Heart right ventricle (tissue), 16 donors: ENCODE measurements around the gene PADI1. TPM values are rescaled to one million over a fixed set of nuclear protein-coding genes. Genes with fewer than 3 reads are reported as not detected.

Source experiments
- ATAC-seq, 8 donors: fragments of 200-7000 bp; cut with Tn5 transposase; one replicate each; pipeline ENCODE4 v1.9.1; 2020; ENCODE audit warnings: mild to moderate bottlenecking in 8 of 8, moderate library complexity in 8 of 8, moderate number of reproducible peaks in 1 of 8
- DNase-seq, 2 donors: peaks; one replicate each; pipeline ENCODE4 v3.0.0-alpha.2; 2020
- H3K27ac ChIP-seq, 10 donors: fragments of 200-600 bp; sonication (generic) in 2 of 10; one replicate each; pipeline versions ENCODE4 v1.5.0 to v1.8.0; 2020 to 2022; ENCODE audit warnings: mild to moderate bottlenecking in 3 of 10
- H3K27me3 ChIP-seq, 7 donors: fragments of 200-600 bp; one replicate each; pipeline ENCODE4 v1.8.0; 2021 to 2022; ENCODE audit warnings: mild to moderate bottlenecking in 2 of 7
- H3K36me3 ChIP-seq, 9 donors: fragments of 200-600 bp; sonication (generic) in 1 of 9; one replicate each; pipeline versions ENCODE4 v1.5.0 to v1.8.0; 2020 to 2022; ENCODE audit warnings: mild to moderate bottlenecking in 2 of 9
- H3K4me1 ChIP-seq, 9 donors: fragments of 200-600 bp; sonication (generic) in 1 of 9; one replicate each; pipeline versions ENCODE4 v1.5.0 to v1.8.0; 2020 to 2022; ENCODE audit warnings: mild to moderate bottlenecking in 4 of 9
- H3K4me3 ChIP-seq, 10 donors: fragments of 200-600 bp; sonication (generic) in 2 of 10; one replicate each; pipeline versions ENCODE4 v1.5.0 to v1.8.0; 2020 to 2022; ENCODE audit warnings: mild to moderate bottlenecking in 7 of 10, moderate library complexity in 2 of 10
- H3K9me3 ChIP-seq, 11 donors: fragments of 200-600 bp in 10 of 11; sonication (generic) in 2 of 11; one replicate each; pipeline versions ENCODE4 v1.5.0 to v1.8.0; 2013 to 2022; ENCODE audit warnings: mild to moderate bottlenecking in 2 of 11, control low read depth in 1 of 11, moderate library complexity in 1 of 11
- WGBS, 2 donors: extraction: QIAGEN DNeasy Blood & Tissue Kit; methylation state at CpG; one replicate each; pipeline ENCODE4 v1.1.7; 2013; ENCODE audit warnings: inconsistent platforms in 1 of 2; 5-methylcytosine and 5-hydroxymethylcytosine counted together
- intact Hi-C, 10 donors: fragments of 100-400 bp; cut with DNase I; formaldehyde crosslinking; loops; one replicate each; pipeline versions ENCODE4 v1.11.1 to v1.14.2; 2022
- polyA plus RNA-seq, 2 donors: library from polyadenylated mRNA; stranded (reverse); fragments of 200-250 nt; gene quantifications; one replicate each; pipeline ENCODE4 v1.2.3, GENCODE V29; 2013
- total RNA-seq, 10 donors: library from RNA; stranded (reverse); fragmentation: NEBNext Ultra II Directional in 3 of 10; extraction: Animal tissue kit (Norgen Biotek cat#: 25700) in 3 of 10; gene quantifications; one replicate each; pipeline versions ENCODE4 v1.2.1 to v1.2.4, GENCODE V29; 2021 to 2023
- TF ChIP-seq, protein P1 (sequence below), 9 donors: fragments of 200-600 bp; sonication (generic) in 2 of 9; IDR thresholded peaks; one replicate each; pipeline versions ENCODE4 v1.5.0 to v1.8.0; 2021 to 2022; ENCODE audit warnings: antibody characterized with exemption in 9 of 9, mild to moderate bottlenecking in 5 of 9, moderate library complexity in 1 of 9
- donor health status: Arrhythmogenic right ventricular cardiomyopathy.
- donor health status: ischemic (EF 13 %, LVEDD 7.1; RV severe dilation, severe dysfunction).
- donor health status: healthy with polysubstance abuse.
- donor health status: DM: no; HTN: yes; CAD: no.
- donor health status: DM: no; HTN: no; CAD: no.
- donor health status: ischemic (EF 25% LVEDD 6.9; RV normal size, moderate dysfunction).
- donor health status: ischemic (EF 25% LVEDD 5.7; RV mildly dilated, moderate dysfunction).
- donor health status: healthy.
- donor health status: DM: yes; HTN: yes; CAD: no.
- donor health status: Ischemic cardiomyopathy.
- donor health status: ischemic (EF 35%, LVEDD 5.7; RV mildly dilated, moderate dysfunction).
- donor health status: nonischemic (EF 11% LVEDD 7.7; RV severe dilation, severe dysfunction).
- donor health status: DM: yes; HTN: yes; CAD: no.
- donor health status: PGD.
- donor health status: ischemic (EF 29% LVEDD 5.4; RV normal size, mild dysfunction).
- donor health status: nonischemic (EF 23%, LVEDD 6.1; RV moderate dilation, normal function).

Gene PADI1
- total and polyA plus RNA-seq, 12 donors: 0.01 TPM; not detected in 11

- 56 to 57% methylated on average over 6 of the region's 6 CpGs for WGBS, 2 donors
- Histone ChIP-seq H3K4me3 (no peak overlapping the region), H3K27me3 (peaks cover 0 to 63% (median 32%) of the 10 kb centered on the region in 7 donors), H3K4me1 (no peaks in the 10 kb centered on the region), H3K9me3 (no peaks in the 10 kb centered on the region), H3K27ac (no peak overlapping the region), H3K36me3 (no peaks in the 10 kb centered on the region)
- TF ChIP-seq, protein P1, sequence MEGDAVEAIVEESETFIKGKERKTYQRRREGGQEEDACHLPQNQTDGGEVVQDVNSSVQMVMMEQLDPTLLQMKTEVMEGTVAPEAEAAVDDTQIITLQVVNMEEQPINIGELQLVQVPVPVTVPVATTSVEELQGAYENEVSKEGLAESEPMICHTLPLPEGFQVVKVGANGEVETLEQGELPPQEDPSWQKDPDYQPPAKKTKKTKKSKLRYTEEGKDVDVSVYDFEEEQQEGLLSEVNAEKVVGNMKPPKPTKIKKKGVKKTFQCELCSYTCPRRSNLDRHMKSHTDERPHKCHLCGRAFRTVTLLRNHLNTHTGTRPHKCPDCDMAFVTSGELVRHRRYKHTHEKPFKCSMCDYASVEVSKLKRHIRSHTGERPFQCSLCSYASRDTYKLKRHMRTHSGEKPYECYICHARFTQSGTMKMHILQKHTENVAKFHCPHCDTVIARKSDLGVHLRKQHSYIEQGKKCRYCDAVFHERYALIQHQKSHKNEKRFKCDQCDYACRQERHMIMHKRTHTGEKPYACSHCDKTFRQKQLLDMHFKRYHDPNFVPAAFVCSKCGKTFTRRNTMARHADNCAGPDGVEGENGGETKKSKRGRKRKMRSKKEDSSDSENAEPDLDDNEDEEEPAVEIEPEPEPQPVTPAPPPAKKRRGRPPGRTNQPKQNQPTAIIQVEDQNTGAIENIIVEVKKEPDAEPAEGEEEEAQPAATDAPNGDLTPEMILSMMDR (IDR thresholded peaks at IDR 0.05): no peak
- ATAC-seq: no peak
- intact Hi-C loops: no loop called here
- no peak for DNase-seq
These were observed 20.2 kb downstream of the PADI1 start for GRCh38 chr1:17225140-17225539.

DNA sequence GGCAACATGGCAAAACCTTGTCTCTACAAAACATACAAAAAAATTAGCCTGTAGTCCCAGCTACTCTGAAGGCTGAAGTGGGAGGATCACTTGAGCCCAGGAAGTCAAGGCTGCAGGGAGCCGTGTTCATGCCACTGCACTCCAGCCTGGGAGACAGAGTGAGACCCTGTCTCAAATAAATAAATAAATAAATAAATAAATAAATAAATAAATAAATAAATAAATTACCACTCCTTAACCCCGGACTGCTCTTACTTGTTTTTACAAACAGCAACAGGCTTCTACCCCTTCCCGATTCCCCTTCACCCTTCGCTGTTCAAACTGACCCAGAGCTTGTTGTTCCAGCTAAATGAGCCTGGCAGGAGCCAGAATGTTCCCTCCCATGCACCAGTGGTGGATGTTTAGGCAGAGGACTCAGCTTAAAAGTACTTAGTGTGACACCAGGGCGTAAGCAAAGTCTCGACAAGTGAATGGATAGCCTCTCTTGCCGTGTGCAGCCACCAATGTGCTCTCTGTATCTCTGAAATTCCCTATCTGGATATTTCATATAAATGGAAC is 22.5 kb downstream of the PADI1 start:
- 69 to 71% methylated on average over 7 of the region's 7 CpGs for WGBS, 2 donors
- intact Hi-C loops: no loop called here

DNA sequence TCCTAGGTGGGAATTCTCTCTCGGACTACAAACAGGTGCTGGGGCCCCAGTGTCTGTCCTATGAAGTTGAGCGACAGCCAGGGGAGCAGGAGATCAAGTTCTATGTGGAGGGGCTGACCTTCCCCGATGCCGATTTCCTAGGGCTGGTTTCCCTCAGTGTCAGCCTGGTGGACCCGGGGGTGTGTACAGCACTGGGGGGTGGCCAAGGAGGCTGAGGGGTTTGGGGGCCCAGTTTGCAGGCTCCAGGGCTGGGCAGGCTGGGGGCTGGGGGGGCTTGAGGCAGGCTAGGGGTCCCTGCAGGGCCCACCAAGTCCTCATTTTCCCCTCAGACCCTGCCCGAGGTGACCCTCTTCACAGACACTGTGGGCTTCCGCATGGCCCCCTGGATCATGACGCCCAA is 23.7 kb downstream of the PADI1 start:
- DNase-seq (no peak), ATAC-seq (peak in 1 of 8 donors; percentile 32)
- no peak overlapping the region for H3K27ac ChIP-seq
- peaks cover 0 to 50% (median 18%) of the 10 kb centered on the region in 7 donors for H3K27me3 ChIP-seq
- 63% methylated on average over 8 of the region's 8 CpGs for WGBS, 2 donors
- H3K4me3 ChIP-seq: no peak overlapping the region
- no peaks in the 10 kb centered on the region for H3K4me1 ChIP-seq
- no peaks in the 10 kb centered on the region for H3K9me3 ChIP-seq
- TF ChIP-seq, protein P1 (IDR thresholded peaks at IDR 0.05): no peak
- H3K36me3 ChIP-seq: no peaks in the 10 kb centered on the region
- intact Hi-C loops: no loop called here

More for the DNA sequence above, 22.5 kb downstream of the PADI1 start:
- H3K36me3 ChIP-seq: no peaks in the 10 kb centered on the region
- no peak overlapping the region for H3K4me3 ChIP-seq
- DNase-seq: no peak
- no peaks in the 10 kb centered on the region for H3K9me3 ChIP-seq
- TF ChIP-seq, protein P1 (IDR thresholded peaks at IDR 0.05): no peak
- H3K27ac ChIP-seq: no peak overlapping the region
- no peak for ATAC-seq
- no peaks in the 10 kb centered on the region for H3K4me1 ChIP-seq
- peaks cover 0 to 56% (median 29%) of the 10 kb centered on the region in 7 donors for H3K27me3 ChIP-seq

DNA sequence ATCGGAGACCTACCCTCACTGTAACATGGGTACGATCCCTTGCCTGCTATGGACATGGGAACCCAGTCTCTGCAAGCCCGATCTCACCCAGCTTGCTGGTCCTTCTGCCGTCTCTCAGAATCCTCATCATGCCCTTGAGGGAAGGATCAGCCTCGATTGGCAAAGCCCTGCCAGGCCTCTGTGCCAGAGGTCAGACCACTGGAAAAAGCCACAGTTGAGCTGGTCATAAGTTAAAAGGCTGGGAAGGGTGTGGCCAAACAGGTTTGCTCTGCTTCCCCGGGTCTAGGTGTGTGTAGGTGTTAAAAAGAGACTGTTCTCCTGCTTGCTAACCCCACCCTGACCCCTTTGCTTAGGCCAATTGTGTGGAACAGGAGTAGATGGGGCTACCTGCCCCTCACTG is 24.5 kb downstream of the PADI1 start:
- H3K9me3 ChIP-seq: no peaks in the 10 kb centered on the region
- TF ChIP-seq, protein P1 (IDR thresholded peaks at IDR 0.05): no peak
- no peak overlapping the region for H3K27ac ChIP-seq
- 79 to 84% methylated on average over 6 of the region's 6 CpGs for WGBS, 2 donors
- ATAC-seq (no peak), DNase-seq (no peak)
- H3K36me3 ChIP-seq: no peaks in the 10 kb centered on the region
- H3K4me1 ChIP-seq: no peaks in the 10 kb centered on the region
- no peak overlapping the region for H3K4me3 ChIP-seq
- intact Hi-C loops: no loop called here
- peaks cover 0 to 45% (median 11%) of the 10 kb centered on the region in 7 donors for H3K27me3 ChIP-seq
